MCF 10A (cell line): Measurements from ENCODE around the gene SERTAD3. TPM values are rescaled to one million over a fixed set of nuclear protein-coding genes. Genes with fewer than 3 reads are reported as not detected.

Experiments
- BruUV-seq: library from RNA; stranded (reverse); fragments of 400-500 nt; replicated peaks from 2 replicates; lab custom pipeline; 2021; lab: Mats Ljungman, UMichigan
- CTCF ChIA-PET: fragments of 300-600 bp; sonication (Branson Sonifier 250); formaldehyde crosslinking; extraction: SDS; loops from one replicate; lab custom pipeline; 2021; ENCODE audit warnings: antibody characterized with exemption, inconsistent platforms; lab: Yijun Ruan, JAX
- POLR2A ChIA-PET: fragments of 300-600, 350-650 bp; sonication (Branson Sonifier 250); formaldehyde crosslinking; extraction: SDS; loops from one replicate; lab custom pipeline; 2020; ENCODE audit warnings: antibody characterized with exemption, inconsistent platforms; lab: Yijun Ruan, JAX
- DNase-seq: peaks from one replicate; pipeline ENCODE4 v3.0.0-alpha.2; 2018; ENCODE audit not compliant: unreplicated experiment
- H3K27ac Mint-ChIP-seq: one replicate; pipeline ENCODE4 v1.8.0; 2022; ENCODE audit warnings: mild to moderate bottlenecking, low read depth, mixed read lengths; ENCODE audit not compliant: unreplicated experiment
- H3K27me3 Mint-ChIP-seq: one replicate; pipeline ENCODE4 v1.8.0; 2022; ENCODE audit warnings: mixed read lengths; ENCODE audit not compliant: insufficient read depth, unreplicated experiment
- H3K36me3 Mint-ChIP-seq: one replicate; pipeline ENCODE4 v1.8.0; 2022; ENCODE audit warnings: mild to moderate bottlenecking, moderate library complexity, mixed read lengths; ENCODE audit not compliant: insufficient read depth, unreplicated experiment
- H3K4me1 Mint-ChIP-seq: one replicate; pipeline ENCODE4 v1.8.0; 2022; ENCODE audit warnings: mixed read lengths; ENCODE audit not compliant: insufficient read depth, unreplicated experiment
- H3K4me3 Mint-ChIP-seq: one replicate; pipeline ENCODE4 v1.8.0; 2022; ENCODE audit warnings: mild to moderate bottlenecking, moderate library complexity, mixed read lengths; ENCODE audit not compliant: unreplicated experiment
- H3K9me3 Mint-ChIP-seq: one replicate; pipeline ENCODE4 v1.8.0; 2022; ENCODE audit warnings: mixed read lengths; ENCODE audit not compliant: unreplicated experiment
- CTCF ChIP-seq: fragments of 200-600 bp; IDR thresholded peaks from one replicate; pipeline ENCODE4 v1.8.0; 2022; ENCODE audit warnings: antibody characterized with exemption, mild to moderate bottlenecking; ENCODE audit not compliant: unreplicated experiment
- intact Hi-C: fragments of 100-400 bp; cut with micrococcal nuclease; formaldehyde crosslinking; loops from 2 replicates; pipeline ENCODE4 v1.14.1; 2022
- total RNA-seq: library from RNA; stranded (reverse); gene quantifications from 2 replicates; pipeline ENCODE4 v1.2.3, GENCODE V29; 2022

Gene SERTAD3
- total RNA-seq, 1 experiment from 2014 or later, result 23.3 TPM

GRCh38 chr19:40414542-40415535, 29.3 kb downstream of the SERTAD3 start:
- intact Hi-C loops, result no loop called here
- no peak overlapping the region for H3K27ac Mint-ChIP-seq
- CTCF ChIA-PET, result interaction anchor here (0.5 to 1.2 kb wide), 5 partner anchors 49 to 172 kb away, joined by 3 read pairs; no protein-coding TSS in a partner anchor
- no peaks in the 10 kb centered on the region for H3K27me3 Mint-ChIP-seq
- POLR2A ChIA-PET, result interaction anchor here (0.6 to 2.0 kb wide), 4 partner anchors 11 to 96 kb away, joined by 3 to 9 read pairs (median 6); partner anchors contain the start of gene SERTAD1
- H3K9me3 Mint-ChIP-seq, result no peaks in the 10 kb centered on the region
- DNase-seq, result no peak
- no peak overlapping the region for H3K4me3 Mint-ChIP-seq
- no peaks in the 10 kb centered on the region for H3K36me3 Mint-ChIP-seq
- H3K4me1 Mint-ChIP-seq, result peaks cover 23% of the 10 kb centered on the region
- TF ChIP-seq CTCF, result no peak
- BruUV-seq, result no TSS peak

- Mint-ChIP-seq H3K4me3 (no peak within 1 kb of the TSS), H3K36me3 (no peaks in the 10 kb centered on the region), H3K27ac (no peak within 1 kb of the TSS), H3K9me3 (no peaks in the 10 kb centered on the region), H3K4me1 (peaks cover 23% of the 10 kb centered on the region), H3K27me3 (no peaks in the 10 kb centered on the region)
- ChIA-PET CTCF (interaction anchor here (0.6 kb wide), 1 partner anchor 331 kb away, joined by 3 read pairs; no protein-coding TSS in a partner anchor), POLR2A (interaction anchor here (2.3 kb wide), 1 partner anchor 8 kb away, joined by 9 read pairs; no protein-coding TSS in a partner anchor)
- no peak for TF ChIP-seq CTCF
- intact Hi-C loops, result no loop called here
- BruUV-seq, result no TSS peak
- no peak for DNase-seq
These were observed 30.8 kb downstream of the SERTAD3 start, which contains the start of gene PRX for GRCh38 chr19:40413291-40413845. PRX (minus strand) TSS chr19:40413378; CDS start chr19:40407932, 5,446 bp downstream.

GRCh38 chr19:40412866-40413265, 31.3 kb downstream of the SERTAD3 start:
- ChIA-PET CTCF (interaction anchor here (0.7 to 1.4 kb wide), 3 partner anchors 8 to 222 kb away, joined by 3 read pairs; no protein-coding TSS in a partner anchor), POLR2A (interaction anchor here (1.1 to 2.3 kb wide), 2 partner anchors 8 to 11 kb away, joined by 3 to 9 read pairs; no protein-coding TSS in a partner anchor)
- no peaks in the 10 kb centered on the region for H3K36me3 Mint-ChIP-seq
- H3K27ac Mint-ChIP-seq, result no peak overlapping the region
- BruUV-seq, result no TSS peak
- no peaks in the 10 kb centered on the region for H3K27me3 Mint-ChIP-seq
- H3K4me3 Mint-ChIP-seq, result no peak overlapping the region
- H3K9me3 Mint-ChIP-seq, result no peaks in the 10 kb centered on the region
- DNase-seq, result no peak
- TF ChIP-seq CTCF, result no peak
- intact Hi-C loops, result no loop called here
- H3K4me1 Mint-ChIP-seq, result peaks cover 23% of the 10 kb centered on the region
